GM13977 (cell line): ENCODE results near the gene LGR4.
"Not testable (repeated sequence)": the region's sequence is repeated elsewhere in the genome, so short reads cannot be mapped to it uniquely, and the experiment has no call there.

Source experiments
- DNase-seq: peaks from one replicate; pipeline ENCODE4 v3.0.0; 2012; ENCODE audit warnings: low spot score
- in situ Hi-C: fragments of 300-500 bp; cut with MboI; formaldehyde crosslinking; loops from one replicate; pipeline ENCODE4 v1.12.0; 2022; ENCODE audit warnings: low sequenced_read_pairs, low pct_unique_long_range_greater_than_20kb, mixed read lengths, inconsistent platforms; ENCODE audit not compliant: unreplicated experiment
- TF ChIP-seq, protein P1 (sequence below): IDR thresholded peaks from 2 replicates; pipeline ENCODE4 v1.5.1; 2012; ENCODE audit warnings: mild to moderate bottlenecking, control low read depth; ENCODE audit not compliant: insufficient read depth; ENCODE audit errors: extremely low read depth, missing control alignments

The LGR4 gene

DNA sequence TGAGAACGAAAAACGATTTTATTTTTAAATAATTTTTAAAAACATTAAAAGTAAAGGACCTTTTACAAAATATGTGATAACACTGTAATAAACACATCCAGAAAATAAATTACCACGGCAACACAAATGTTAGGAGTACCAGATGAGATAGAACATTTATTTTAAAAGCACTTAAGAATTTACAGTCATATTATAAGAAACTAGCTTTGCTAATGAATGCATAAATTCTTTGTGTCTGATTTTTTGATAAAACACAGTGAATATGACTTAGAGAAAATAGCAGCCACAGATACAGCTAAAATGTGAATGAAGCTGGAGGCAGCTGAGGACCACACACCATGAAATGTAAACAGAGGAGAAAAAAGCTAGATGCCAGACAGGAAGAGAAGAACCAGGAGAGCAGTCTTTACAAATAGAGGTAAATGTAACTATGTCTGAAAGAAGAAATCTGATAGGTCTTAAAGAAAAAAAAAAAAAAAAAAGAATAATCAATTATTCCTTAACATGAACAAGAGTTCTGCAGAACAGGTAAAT, 124.2 kb downstream of the LGR4 start:
- no peak for DNase-seq
- in situ Hi-C loops, result no loop called here
- TF ChIP-seq, protein P1, sequence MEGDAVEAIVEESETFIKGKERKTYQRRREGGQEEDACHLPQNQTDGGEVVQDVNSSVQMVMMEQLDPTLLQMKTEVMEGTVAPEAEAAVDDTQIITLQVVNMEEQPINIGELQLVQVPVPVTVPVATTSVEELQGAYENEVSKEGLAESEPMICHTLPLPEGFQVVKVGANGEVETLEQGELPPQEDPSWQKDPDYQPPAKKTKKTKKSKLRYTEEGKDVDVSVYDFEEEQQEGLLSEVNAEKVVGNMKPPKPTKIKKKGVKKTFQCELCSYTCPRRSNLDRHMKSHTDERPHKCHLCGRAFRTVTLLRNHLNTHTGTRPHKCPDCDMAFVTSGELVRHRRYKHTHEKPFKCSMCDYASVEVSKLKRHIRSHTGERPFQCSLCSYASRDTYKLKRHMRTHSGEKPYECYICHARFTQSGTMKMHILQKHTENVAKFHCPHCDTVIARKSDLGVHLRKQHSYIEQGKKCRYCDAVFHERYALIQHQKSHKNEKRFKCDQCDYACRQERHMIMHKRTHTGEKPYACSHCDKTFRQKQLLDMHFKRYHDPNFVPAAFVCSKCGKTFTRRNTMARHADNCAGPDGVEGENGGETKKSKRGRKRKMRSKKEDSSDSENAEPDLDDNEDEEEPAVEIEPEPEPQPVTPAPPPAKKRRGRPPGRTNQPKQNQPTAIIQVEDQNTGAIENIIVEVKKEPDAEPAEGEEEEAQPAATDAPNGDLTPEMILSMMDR, result no peak

DNA sequence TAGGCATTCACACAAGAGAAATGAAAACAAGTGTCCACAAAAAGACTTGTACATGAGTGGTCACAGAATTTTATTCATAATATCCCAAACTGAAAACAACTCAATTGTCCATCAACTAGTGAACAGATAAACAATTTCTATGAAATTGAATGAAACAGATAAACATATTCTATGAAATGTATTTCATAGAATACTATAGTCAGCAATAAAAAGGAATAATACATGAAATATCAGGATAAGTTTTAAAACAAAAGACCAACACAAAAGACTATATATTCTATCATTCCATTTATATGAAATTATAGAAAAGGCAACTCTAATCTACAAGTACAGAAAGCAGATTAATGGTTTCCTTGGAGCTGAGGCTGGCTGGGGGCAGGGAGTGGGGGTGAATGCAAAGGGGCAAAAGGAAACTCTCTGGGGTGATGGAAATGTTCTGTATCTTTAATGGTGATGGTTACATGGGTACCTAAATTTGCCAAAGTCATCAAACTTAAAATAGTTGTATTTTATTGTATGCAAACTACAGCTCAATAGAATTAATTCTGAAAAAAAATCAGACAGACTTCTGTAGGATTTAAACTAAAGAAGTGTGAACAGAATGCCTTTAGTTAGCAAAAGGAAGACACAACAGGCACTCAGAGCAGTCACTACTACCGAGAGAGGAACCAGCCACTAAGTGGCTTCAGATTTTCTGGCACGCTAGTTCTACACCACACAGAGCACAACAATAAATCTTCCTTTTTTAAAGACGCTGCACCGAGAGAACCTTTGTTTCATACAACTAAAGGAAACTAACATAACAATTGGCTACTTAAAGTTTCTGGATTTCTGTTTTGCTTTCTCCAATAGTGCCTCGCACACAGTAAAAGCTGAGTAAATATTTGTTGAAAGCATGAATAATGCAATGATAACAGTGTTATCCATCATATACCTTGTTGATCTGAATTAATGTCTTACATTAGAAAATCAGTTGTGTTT, 124.9 kb downstream of the LGR4 start:
- in situ Hi-C loops, result no loop called here
- no peak for DNase-seq
- TF ChIP-seq, protein P1, result no peak

DNA sequence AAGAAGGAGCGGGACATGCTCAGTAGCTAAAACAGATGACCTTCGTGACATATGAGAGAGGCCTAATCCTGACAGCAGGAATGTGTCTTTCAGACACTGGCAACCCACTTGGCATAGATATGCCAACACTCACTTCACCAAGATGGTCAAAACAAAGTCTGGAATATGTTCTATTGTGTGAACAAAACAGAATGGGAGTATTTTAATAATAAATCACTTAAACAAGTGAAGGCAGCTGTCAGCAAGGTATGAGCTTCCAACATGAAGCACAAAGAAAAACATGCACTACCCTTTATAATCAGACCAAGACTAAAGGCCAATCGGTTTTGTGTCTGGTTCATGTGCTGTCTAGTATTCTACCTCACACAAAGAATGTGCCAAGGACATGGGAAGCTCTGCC, 132.6 kb downstream of the LGR4 start:
- in situ Hi-C loops, result no loop called here

DNA sequence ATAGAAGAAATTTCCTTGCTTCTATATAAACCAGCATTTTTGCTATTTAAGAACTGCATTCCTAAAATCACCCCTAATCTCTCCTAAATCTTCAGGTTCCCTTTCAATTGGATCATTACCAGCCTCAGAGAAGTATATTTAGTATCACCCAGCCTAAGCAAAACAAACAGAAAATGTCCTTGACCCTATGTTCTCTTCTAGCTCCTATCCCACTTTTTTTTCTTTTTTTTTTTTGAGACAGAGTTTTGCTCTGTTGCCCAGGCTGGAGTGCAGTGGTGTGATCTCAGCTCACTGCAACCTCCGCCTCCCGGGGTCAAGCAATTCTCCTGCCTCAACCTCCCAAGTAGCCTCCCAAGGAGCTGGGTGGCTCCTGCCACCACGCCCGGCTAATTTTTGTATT, 137.8 kb downstream of the LGR4 start:
- in situ Hi-C loops, result not testable (repeated sequence)

More for the DNA sequence above, 132.6 kb downstream of the LGR4 start:
- no peak for DNase-seq
- TF ChIP-seq, protein P1, result no peak

DNA sequence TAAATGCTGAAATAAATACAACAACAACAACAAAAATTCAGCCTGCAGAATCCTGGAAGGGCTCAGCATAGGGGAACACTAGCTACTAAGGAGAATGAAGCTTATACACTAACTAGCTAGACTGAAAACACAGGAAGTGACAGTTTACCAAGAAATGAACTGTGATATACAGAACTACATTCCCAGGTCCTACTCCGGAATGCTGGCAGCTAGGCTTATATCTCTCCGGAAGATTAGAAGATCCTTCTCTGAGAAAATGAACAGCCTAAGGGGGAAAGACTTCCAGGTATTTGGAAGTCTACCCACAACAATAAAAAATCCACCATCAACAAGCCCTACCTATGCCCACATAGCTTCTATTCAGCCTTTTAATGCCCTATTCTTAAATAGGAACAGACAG, 140.6 kb downstream of the LGR4 start:
- in situ Hi-C loops, result no loop called here
- no peak for DNase-seq
- TF ChIP-seq, protein P1, result no peak

More for the DNA sequence above, 137.8 kb downstream of the LGR4 start:
- DNase-seq, result not testable (repeated sequence)

DNA sequence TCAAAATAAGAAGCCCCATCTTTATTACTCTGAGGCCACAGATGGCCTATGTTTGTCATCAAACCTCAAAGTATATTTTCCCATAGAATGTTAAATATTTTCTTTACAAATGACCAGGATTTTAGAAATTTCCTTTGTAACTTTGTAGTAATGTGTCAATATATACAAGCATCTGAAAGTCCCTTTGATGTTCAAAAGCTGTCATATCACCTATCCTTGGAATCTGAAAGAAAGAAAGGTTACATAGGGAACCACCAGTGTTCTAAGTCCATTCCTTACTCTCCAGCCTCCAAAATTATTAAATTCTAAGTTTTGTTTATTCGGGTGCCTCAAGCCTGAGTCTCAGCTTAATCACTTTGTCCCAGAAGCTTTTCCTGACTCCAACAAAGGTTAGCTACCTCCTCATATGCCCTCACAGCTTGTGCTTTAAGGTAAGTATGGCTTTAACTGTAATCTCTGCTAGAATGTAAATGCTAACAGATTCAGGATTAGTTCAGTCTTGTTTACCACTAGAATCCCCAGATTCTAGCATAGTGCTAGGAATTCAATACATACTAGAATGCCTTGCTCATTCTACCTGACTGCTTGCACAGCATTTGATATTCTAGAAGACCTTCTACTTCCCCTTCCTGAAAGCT, 141.8 kb downstream of the LGR4 start:
- TF ChIP-seq, protein P1, result no peak
- in situ Hi-C loops, result no loop called here
- no peak for DNase-seq
